AG09309 (cell line): ENCODE results near the gene MCAM.
A peak's percentile ranks its signal among the peaks of the same experiment; 100 is the strongest.

ENCODE experiments used
- DNase-seq: peaks from one replicate; pipeline ENCODE4 v3.0.0-alpha.2; 2010; ENCODE audit warnings: low read depth
- H3K4me3 ChIP-seq: 2 replicates; pipeline ENCODE4 v1.5.1; 2011; ENCODE audit warnings: mild to moderate bottlenecking, low read depth, low read length, moderate library complexity; ENCODE audit not compliant: control insufficient read depth
- TF ChIP-seq, protein P1 (sequence below): IDR thresholded peaks from 2 replicates; pipeline ENCODE4 v1.5.1; 2011; ENCODE audit warnings: mild to moderate bottlenecking, low read depth, low read length, inconsistent platforms; ENCODE audit not compliant: insufficient read depth, control insufficient read depth; ENCODE audit errors: missing control alignments

The MCAM gene

DNA sequence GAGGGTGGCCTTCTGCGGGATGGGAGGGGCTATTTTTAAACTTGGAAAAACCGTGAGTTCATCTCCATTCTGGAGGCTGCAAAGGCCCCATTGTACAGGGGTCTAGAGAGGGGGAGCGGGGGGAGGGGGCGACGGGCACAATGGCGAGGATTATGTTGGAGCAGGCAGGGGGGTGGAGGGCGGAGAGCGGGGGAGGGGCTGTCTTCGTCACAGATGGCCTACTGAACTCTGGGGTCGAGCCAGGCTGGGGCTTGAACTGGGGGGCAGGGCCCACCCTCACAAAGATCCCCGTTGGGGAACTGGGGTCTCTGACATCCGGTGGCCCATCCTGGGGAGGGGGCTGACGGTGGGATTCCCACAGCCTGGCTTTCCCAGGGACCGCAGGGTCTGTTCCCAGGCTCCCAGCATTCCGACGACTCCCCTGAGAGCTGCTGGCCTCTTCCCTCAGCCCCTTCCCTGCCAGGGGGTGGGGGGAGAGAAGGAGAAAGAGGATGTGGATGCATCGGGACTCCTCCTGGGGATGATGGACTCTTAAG, 3.4 kb upstream of the MCAM start:
- no peak for DNase-seq
- peak overlapping the region; percentile 37 for H3K4me3 ChIP-seq

DNA sequence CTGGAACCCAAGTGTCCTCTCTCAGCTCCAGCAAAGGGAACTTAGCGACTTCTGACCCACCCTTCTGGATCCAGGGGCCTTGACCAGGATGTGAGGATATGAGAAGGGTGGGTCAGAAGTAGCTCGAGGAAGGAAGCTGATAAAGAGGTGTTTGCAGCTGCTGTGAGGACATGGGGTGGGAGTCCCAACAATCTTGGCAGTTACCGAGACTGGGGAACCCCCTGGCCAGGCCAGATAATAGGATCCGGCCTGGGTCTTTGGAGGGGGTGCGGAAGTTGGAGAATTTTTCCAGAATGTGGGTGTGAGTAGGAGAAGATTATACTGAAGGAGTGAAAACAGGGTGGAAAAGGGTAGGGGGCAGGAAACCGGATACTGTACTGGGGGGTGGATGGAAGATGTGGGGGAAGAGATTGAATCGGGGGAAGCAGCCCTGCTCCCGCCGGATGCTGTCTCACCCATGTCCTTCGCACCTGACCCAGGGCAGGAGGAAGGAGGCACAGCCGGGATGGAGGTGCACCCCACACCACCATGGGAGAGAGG, 2.8 kb upstream of the MCAM start:
- H3K4me3 ChIP-seq, result no peak overlapping the region
- DNase-seq, result no peak
- TF ChIP-seq, protein P1, sequence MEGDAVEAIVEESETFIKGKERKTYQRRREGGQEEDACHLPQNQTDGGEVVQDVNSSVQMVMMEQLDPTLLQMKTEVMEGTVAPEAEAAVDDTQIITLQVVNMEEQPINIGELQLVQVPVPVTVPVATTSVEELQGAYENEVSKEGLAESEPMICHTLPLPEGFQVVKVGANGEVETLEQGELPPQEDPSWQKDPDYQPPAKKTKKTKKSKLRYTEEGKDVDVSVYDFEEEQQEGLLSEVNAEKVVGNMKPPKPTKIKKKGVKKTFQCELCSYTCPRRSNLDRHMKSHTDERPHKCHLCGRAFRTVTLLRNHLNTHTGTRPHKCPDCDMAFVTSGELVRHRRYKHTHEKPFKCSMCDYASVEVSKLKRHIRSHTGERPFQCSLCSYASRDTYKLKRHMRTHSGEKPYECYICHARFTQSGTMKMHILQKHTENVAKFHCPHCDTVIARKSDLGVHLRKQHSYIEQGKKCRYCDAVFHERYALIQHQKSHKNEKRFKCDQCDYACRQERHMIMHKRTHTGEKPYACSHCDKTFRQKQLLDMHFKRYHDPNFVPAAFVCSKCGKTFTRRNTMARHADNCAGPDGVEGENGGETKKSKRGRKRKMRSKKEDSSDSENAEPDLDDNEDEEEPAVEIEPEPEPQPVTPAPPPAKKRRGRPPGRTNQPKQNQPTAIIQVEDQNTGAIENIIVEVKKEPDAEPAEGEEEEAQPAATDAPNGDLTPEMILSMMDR, result no peak

More for the DNA sequence above, 3.4 kb upstream of the MCAM start:
- TF ChIP-seq, protein P1, result no peak

- no peak overlapping the region for H3K4me3 ChIP-seq
- TF ChIP-seq, protein P1, result no peak
- no peak for DNase-seq
These were observed 2.3 kb upstream of the MCAM start for GRCh38 chr11:119319136-119319699.

- H3K4me3 ChIP-seq, result no peak overlapping the region
- TF ChIP-seq, protein P1, result no peak
- DNase-seq, result no peak
These were observed 1.6 kb upstream of the MCAM start for GRCh38 chr11:119318240-119319135.

- no peak for DNase-seq
- no peak overlapping the region for H3K4me3 ChIP-seq
- TF ChIP-seq, protein P1, result no peak
These were observed 786 bp upstream of the MCAM start for GRCh38 chr11:119317592-119318239.

DNA sequence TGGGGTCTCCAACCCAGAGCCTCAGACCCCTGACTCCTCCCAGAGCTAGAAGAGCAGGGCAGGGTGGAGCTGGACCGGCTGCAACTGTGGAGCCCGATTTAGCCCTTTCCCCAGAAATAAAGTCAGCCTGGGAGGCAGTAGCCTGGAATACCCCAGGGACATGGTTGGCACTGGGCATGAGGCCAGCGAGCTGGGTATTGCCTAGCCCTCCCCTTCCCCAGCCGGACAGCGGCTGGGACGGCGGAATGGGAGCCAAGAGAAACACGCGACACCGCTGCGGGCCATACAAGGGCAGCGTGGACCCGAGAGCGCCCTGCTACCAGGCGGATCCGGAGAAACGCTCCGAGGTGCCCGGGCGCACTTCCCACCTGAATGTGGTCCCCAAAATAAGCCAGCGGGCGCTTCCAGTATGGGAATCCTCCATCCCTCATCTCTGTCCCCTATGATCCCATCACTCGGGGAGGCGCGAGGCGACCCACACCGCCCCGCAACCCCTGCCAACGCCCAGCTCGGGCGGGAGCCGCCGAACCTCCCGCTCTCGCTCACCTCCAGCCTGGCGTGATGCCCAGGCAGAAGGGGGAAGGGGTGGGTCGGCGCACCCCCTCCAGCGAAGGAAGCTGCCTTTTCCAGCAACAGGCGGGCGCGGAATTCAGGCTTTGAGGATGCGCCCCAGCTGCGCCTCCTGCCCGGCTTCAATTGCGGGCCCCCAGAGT, 758 bp downstream of the MCAM start:
- DNase-seq, result no peak
- peak overlapping the region; percentile 40 for H3K4me3 ChIP-seq
- TF ChIP-seq, protein P1, result no peak
